GM10248 (cell line): Measurements from ENCODE around the gene BICD2.
"Not testable (repeated sequence)": the region's sequence is repeated elsewhere in the genome, so short reads cannot be mapped to it uniquely, and the experiment has no call there.

Experiments used
- CTCF ChIA-PET: fragments of 300-600 bp; sonication (Branson Sonifier 250); formaldehyde crosslinking; extraction: SDS; loops from one replicate; lab custom pipeline; 2021; ENCODE audit warnings: antibody characterized with exemption; lab: Yijun Ruan, JAX
- POLR2A ChIA-PET: fragments of 350-650 bp; sonication (Branson Sonifier 250); formaldehyde crosslinking; extraction: SDS; loops from one replicate; lab custom pipeline; 2020; ENCODE audit warnings: antibody characterized with exemption; lab: Yijun Ruan, JAX
- DNase-seq: peaks from one replicate; pipeline ENCODE4 v3.0.0; 2012; ENCODE audit errors: extremely low spot score
- TF ChIP-seq, protein P1 (sequence below): IDR thresholded peaks from 2 replicates; pipeline ENCODE4 v1.5.1; 2012; ENCODE audit warnings: mild to moderate bottlenecking, low read depth; ENCODE audit errors: extremely low read depth, missing control alignments, control extremely low read depth

Gene BICD2

GRCh38 chr9:92770360-92770995 is 5.8 kb upstream of the BICD2 start:
- TF ChIP-seq, protein P1, sequence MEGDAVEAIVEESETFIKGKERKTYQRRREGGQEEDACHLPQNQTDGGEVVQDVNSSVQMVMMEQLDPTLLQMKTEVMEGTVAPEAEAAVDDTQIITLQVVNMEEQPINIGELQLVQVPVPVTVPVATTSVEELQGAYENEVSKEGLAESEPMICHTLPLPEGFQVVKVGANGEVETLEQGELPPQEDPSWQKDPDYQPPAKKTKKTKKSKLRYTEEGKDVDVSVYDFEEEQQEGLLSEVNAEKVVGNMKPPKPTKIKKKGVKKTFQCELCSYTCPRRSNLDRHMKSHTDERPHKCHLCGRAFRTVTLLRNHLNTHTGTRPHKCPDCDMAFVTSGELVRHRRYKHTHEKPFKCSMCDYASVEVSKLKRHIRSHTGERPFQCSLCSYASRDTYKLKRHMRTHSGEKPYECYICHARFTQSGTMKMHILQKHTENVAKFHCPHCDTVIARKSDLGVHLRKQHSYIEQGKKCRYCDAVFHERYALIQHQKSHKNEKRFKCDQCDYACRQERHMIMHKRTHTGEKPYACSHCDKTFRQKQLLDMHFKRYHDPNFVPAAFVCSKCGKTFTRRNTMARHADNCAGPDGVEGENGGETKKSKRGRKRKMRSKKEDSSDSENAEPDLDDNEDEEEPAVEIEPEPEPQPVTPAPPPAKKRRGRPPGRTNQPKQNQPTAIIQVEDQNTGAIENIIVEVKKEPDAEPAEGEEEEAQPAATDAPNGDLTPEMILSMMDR, result no peak
- no peak for DNase-seq

GRCh38 chr9:92769990-92770359 is 5.3 kb upstream of the BICD2 start:
- no peak for DNase-seq
- ChIA-PET POLR2A (no interaction called here), CTCF (interaction anchor here (0.6 to 2.2 kb wide), 3 partner anchors 13 to 21 kb away, joined by 3 to 7 read pairs (median 3); no protein-coding TSS in a partner anchor)
- TF ChIP-seq, protein P1, result no peak

More at GRCh38 chr9:92770360-92770995, 5.8 kb upstream of the BICD2 start:
- CTCF ChIA-PET, result interaction anchor here (0.6 to 2.2 kb wide), 5 partner anchors 10 to 22 kb away, joined by 3 to 7 read pairs (median 3); no protein-coding TSS in a partner anchor
- POLR2A ChIA-PET, result no interaction called here

- DNase-seq, result no peak
- TF ChIP-seq, protein P1, result no peak
- ChIA-PET CTCF (no interaction called here), POLR2A (no interaction called here)
Observed at GRCh38 chr9:92769286-92769685, 4.7 kb upstream of the BICD2 start.

DNA sequence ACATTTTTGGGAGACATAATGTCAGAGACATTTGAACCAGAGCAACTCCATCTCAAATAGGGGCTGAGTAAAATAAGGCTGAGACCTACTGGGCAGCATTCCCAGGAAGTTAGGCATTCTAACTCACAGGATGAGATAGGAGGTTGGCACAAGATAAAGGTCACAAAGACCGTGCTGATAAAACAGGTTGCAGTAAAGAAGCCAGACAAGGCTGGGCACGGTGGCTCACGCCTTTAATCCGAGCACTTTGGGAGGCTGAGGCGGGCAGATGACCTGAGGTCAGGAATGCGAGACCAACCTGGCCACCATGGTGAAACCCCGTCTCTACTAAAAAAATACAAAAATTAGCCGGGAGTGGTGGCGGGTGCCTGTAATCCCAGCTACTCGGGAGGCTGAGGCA is 4.2 kb upstream of the BICD2 start:
- POLR2A ChIA-PET, DNase-seq: not testable (repeated sequence)
- CTCF ChIA-PET, result interaction anchor here (1.0 kb wide), 1 partner anchor 21 kb away, joined by 4 read pairs; no protein-coding TSS in a partner anchor

- CTCF ChIA-PET, result interaction anchor here (1.0 kb wide), 1 partner anchor 58 kb away, joined by 3 read pairs; no protein-coding TSS in a partner anchor
- TF ChIP-seq, protein P1, result no peak
- DNase-seq, result no peak
- POLR2A ChIA-PET, result interaction anchor here (0.6 kb wide), 1 partner anchor 451 kb away, joined by 3 read pairs; no protein-coding TSS in a partner anchor
Observed at GRCh38 chr9:92767066-92768054, 2.7 kb upstream of the BICD2 start.

DNA sequence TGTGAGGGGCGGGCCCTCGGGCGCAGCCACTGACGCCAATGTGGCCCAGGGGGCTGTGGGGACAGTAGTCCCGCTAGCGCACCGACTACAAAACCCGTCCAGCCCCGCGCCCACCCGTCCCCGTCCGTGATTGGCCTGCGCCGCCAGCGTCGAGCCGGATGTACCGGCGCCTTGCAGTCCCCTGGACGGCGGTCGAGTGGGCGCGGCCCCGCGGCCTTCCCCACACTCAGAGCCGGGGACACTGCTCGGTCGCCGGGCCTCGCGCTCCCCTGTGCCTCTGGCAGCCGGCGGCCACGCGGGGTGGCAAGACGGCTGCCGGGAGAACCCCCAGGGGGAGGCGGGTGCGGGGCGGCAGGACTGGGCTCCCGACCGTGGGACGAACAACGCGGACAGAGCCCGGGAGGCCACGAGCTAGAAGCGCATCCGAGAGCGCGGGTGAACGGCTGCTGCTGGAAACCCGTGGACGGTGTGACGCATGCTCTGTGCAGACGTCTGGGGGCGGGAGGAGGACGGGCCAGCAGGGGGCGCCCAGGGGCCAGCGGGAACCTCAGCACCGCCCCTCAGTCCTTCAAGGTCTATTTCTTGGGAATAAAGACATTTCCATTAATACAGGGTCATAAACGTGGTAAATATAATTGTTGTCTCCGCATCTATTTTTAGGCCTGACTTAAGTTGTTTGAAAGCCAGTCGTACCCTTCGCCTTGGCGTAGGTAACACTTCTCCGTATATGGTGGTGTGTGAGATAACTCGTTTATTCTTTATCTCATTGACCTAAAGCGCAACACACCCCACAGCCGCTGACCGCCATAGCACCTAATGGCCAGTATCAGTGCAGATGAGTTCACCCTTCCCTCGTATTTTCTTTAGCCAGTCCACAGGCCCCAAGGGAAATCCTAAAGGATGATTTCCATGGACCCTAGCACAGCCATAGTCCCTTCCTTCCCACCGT is 629 bp upstream of the BICD2 start:
- DNase-seq, result peak; percentile 99
- ChIA-PET POLR2A (no interaction called here), CTCF (interaction anchor here (0.6 to 2.4 kb wide), 12 partner anchors 9 to 95 kb away, joined by 3 to 16 read pairs (median 4); partner anchors contain the start of gene IPPK)
- TF ChIP-seq, protein P1, result peak; percentile 88
